ENCODE data around the gene SLC32A1.

DNA sequence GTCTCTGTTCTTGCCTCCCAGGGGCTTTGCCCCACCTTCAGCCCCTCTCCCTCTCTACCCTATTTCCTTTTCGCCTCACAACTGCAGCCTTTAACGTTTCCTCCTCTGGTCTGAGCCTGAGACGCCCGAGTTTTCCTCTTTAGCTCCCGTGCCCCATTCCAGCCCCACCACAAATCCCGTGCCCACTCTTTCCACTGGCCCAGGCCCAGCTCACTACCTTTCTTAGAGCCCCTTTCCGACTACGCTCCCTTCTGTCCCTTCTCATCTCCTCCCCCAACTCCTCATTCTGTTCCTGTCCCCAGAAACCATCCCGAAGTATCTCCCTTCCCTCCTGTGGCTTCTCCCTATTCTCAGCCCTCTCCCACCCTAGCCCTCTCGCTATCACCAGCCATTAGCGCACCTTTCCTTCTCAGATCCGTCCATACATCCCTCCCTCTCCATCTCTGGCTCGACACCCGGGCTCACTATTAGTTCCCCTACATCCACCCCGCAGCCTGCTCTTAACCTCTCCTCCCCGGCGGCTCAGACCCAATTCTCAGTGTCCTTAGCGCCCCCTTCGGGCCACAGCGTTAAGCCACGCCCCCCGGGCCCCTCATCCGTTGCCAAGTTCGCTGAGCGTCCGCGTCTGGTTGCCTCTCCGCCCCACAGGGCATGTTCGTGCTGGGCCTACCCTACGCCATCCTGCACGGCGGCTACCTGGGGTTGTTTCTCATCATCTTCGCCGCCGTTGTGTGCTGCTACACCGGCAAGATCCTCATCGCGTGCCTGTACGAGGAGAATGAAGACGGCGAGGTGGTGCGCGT, 2.7 kb downstream of the SLC32A1 start:
- TF ChIP-seq, protein P1, sequence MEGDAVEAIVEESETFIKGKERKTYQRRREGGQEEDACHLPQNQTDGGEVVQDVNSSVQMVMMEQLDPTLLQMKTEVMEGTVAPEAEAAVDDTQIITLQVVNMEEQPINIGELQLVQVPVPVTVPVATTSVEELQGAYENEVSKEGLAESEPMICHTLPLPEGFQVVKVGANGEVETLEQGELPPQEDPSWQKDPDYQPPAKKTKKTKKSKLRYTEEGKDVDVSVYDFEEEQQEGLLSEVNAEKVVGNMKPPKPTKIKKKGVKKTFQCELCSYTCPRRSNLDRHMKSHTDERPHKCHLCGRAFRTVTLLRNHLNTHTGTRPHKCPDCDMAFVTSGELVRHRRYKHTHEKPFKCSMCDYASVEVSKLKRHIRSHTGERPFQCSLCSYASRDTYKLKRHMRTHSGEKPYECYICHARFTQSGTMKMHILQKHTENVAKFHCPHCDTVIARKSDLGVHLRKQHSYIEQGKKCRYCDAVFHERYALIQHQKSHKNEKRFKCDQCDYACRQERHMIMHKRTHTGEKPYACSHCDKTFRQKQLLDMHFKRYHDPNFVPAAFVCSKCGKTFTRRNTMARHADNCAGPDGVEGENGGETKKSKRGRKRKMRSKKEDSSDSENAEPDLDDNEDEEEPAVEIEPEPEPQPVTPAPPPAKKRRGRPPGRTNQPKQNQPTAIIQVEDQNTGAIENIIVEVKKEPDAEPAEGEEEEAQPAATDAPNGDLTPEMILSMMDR (IDR thresholded peaks at IDR 0.05): no peak
- no peak for TF ChIP-seq POLR2A (IDR thresholded peaks at IDR 0.05)

All from tibial nerve (tissue), 3 donors.